Measurements from ENCODE around the gene HMG20A. TPM values are rescaled to one million over a fixed set of nuclear protein-coding genes. Genes with fewer than 3 reads are reported as not detected.

HMG20A gene
- total and polyA plus RNA-seq, 10 of the 15 experiments (the other 5 are each of a cell fraction or from before 2014, with no cell fraction given), result 30.0 to 98.7 (median 46.8) TPM

- Histone ChIP-seq H3K4me2 (ENCODE audit: control insufficient read depth, insufficient read depth) (no peak overlapping the region), H3K4me1 (ENCODE audit: control insufficient read depth, insufficient read depth, low read length) (peaks cover 10% of the 10 kb centered on the region), H3K27me3 (replicated peaks in 1 of 2; ENCODE audit: control insufficient read depth in 2 of 2, insufficient read depth in 2 of 2, low read length in 1 of 2) (no peaks in the 10 kb centered on the region), H3K9me3 (replicated peaks; ENCODE audit: control insufficient read depth, insufficient read depth, low read length) (no peaks in the 10 kb centered on the region), H3K9ac (ENCODE audit: control insufficient read depth, insufficient read depth, low read length) (no peak overlapping the region), H2AFZ (ENCODE audit: control insufficient read depth, low read depth, low read length) (no peak overlapping the region), H4K20me1 (ENCODE audit: control insufficient read depth, insufficient read depth) (no peaks in the 10 kb centered on the region), H3K79me2 (ENCODE audit: control insufficient read depth, insufficient read depth, low read length) (no peaks in the 10 kb centered on the region; the same call in 1 of the 2 replicates), H3K27ac (ENCODE audit: control insufficient read depth, insufficient read depth) (no peak overlapping the region), H3K4me3 (no peak overlapping the region), H3K36me3 (ENCODE audit: control insufficient read depth in 2 of 2, insufficient read depth in 2 of 2, low read length in 1 of 2) (peaks cover 1 to 9% of the 10 kb centered on the region in 2 experiments; a peak in 3 of 4 replicates)
- RAD21 ChIA-PET (ENCODE audit: unreplicated experiment), result interaction anchor here (0.8 to 1.7 kb wide), 2 partner anchors 36 to 86 kb away, joined by 3 to 5 read pairs; no protein-coding TSS in a partner anchor
- POLR2A ChIA-PET, result interaction anchor here (1.0 kb wide), 1 partner anchor 15 kb away, joined by 4 read pairs; no protein-coding TSS in a partner anchor
- in situ Hi-C loops (cut with MboI) (no loop called here), intact Hi-C loops (cut with micrococcal nuclease; ENCODE audit: unreplicated experiment) (no loop called here)
- ATAC-seq (no peak), FAIRE-seq (no peak), DNase-seq (ENCODE audit: low read depth, low spot score) (no peak)
- no TSS peak for BruUV-seq (replicated peaks)
- WGBS (ENCODE audit: insufficient coverage, insufficient replicate concordance, low lambda C conversion rate, missing lambda C conversion rate), result 100% methylated on average over 1 of the region's 1 CpG
- CTCF ChIA-PET, result no interaction called here
- SMC1A ChIA-PET (ENCODE audit: uncharacterized antibody, unreplicated experiment), result interaction anchor here (1.7 kb wide), 1 partner anchor 269 kb away, joined by 8 read pairs; no protein-coding TSS in a partner anchor
- TF ChIP-seq MEF2A (IDR thresholded peaks at IDR 0.05; ENCODE audit: insufficient read depth, low read depth, low read length) (no peak), ZBTB4 (CRISPR knock-in tag; IDR thresholded peaks at IDR 0.05) (no peak), FOXM1 (IDR thresholded peaks at IDR 0.05; ENCODE audit: low read depth, low read length) (no peak), ATF2 (IDR thresholded peaks at IDR 0.05; ENCODE audit: low read length) (no peak), SUPT20H (IDR thresholded peaks at IDR 0.05; ENCODE audit: borderline replicate concordance, control insufficient read depth, low read depth, low read length) (no peak), SRF (IDR thresholded peaks at IDR 0.05; ENCODE audit: low read depth in 2 of 2, low read length in 2 of 2) (no peak), BCL11A (IDR thresholded peaks at IDR 0.05; ENCODE audit: low read depth, low read length) (no peak), ZNF622 (IDR thresholded peaks at IDR 0.05) (no peak), EP300 (IDR thresholded peaks at IDR 0.05; ENCODE audit: borderline replicate concordance in 1 of 2, control insufficient read depth in 1 of 2, low read depth in 2 of 2, low read length in 2 of 2) (no peak), STAT1 (conservative IDR thresholded peaks at IDR 0.05) (no peak), PAX8 (IDR thresholded peaks at IDR 0.05) (no peak), MXI1 (IDR thresholded peaks at IDR 0.05; ENCODE audit: low read depth, low read length) (no peak), BACH1 (IDR thresholded peaks at IDR 0.05; ENCODE audit: borderline replicate concordance) (no peak), MEF2B (IDR thresholded peaks at IDR 0.05; ENCODE audit: partially characterized antibody, poor library complexity, severe bottlenecking) (no peak), IKZF1 (conservative IDR thresholded peaks at IDR 0.05) (no peak), ZSCAN29 (IDR thresholded peaks at IDR 0.05) (no peak), NKRF (conservative IDR thresholded peaks at IDR 0.05) (no peak), RB1 (IDR thresholded peaks at IDR 0.05; ENCODE audit: borderline replicate concordance) (no peak)
Observed at GRCh38 chr15:77456746-77457145, 36.1 kb downstream of the HMG20A start.
